HT-29 (cell line): ENCODE measurements around the gene ZNHIT3. TPM values are rescaled to one million over a fixed set of nuclear protein-coding genes. Genes with fewer than 3 reads are reported as not detected.
A peak's percentile ranks its signal among the peaks of the same experiment; 100 is the strongest.
"Not testable (repeated sequence)": the region's sequence is repeated elsewhere in the genome, so short reads cannot be mapped to it uniquely, and the experiment has no call there.

Experiments
- DNase-seq: peaks from one replicate; pipeline ENCODE4 v3.0.0-alpha.2; 2015; ENCODE audit warnings: low spot score
- total RNA-seq: library from RNA; depleted of rRNA; stranded (reverse); fragments of >200 nt; shearing (Covaris generic); gene quantifications from 2 replicates; pipeline ENCODE4 v1.2.3, GENCODE V29; 2014; rRNA removed

The ZNHIT3 gene
- 37.2 and 37.9 TPM in 2 replicates for total RNA-seq

- peak; percentile 98 for DNase-seq
Observed at GRCh38 chr17:36486204-36487194, at the start of gene ZNHIT3. ZNHIT3 (plus strand) TSS chr17:36486681; CDS start chr17:36486700, 19 bp downstream.

- not testable (repeated sequence) for DNase-seq
Observed at GRCh38 chr17:36441792-36442191, 44.7 kb upstream of the ZNHIT3 start.

- DNase-seq: no peak
Observed at GRCh38 chr17:36443777-36444176, 42.7 kb upstream of the ZNHIT3 start.

GRCh38 chr17:36449997-36450396 is 36.5 kb upstream of the ZNHIT3 start:
- not testable (repeated sequence) for DNase-seq

- DNase-seq: not testable (repeated sequence)
Observed at GRCh38 chr17:36452888-36453287, 33.6 kb upstream of the ZNHIT3 start.

- DNase-seq: not testable (repeated sequence)
Observed at GRCh38 chr17:36457701-36458100, 28.8 kb upstream of the ZNHIT3 start.

GRCh38 chr17:36459045-36459444 is 27.4 kb upstream of the ZNHIT3 start:
- no peak for DNase-seq

- no peak for DNase-seq
Observed at GRCh38 chr17:36459601-36460000, 26.9 kb upstream of the ZNHIT3 start.

GRCh38 chr17:36460265-36460937 is 26.1 kb upstream of the ZNHIT3 start:
- no peak for DNase-seq

- DNase-seq: no peak
Observed at GRCh38 chr17:36461330-36462110, 25.0 kb upstream of the ZNHIT3 start.

GRCh38 chr17:36463916-36464764 is 22.3 kb upstream of the ZNHIT3 start:
- peak; percentile 59 for DNase-seq

- no peak for DNase-seq
Observed at GRCh38 chr17:36464765-36465088, 21.8 kb upstream of the ZNHIT3 start.

- DNase-seq: no peak
Observed at GRCh38 chr17:36468903-36469635, 17.4 kb upstream of the ZNHIT3 start.

- DNase-seq: no peak
Observed at GRCh38 chr17:36469733-36470132, 16.7 kb upstream of the ZNHIT3 start.

- DNase-seq: no peak
Observed at GRCh38 chr17:36470499-36470898, 16.0 kb upstream of the ZNHIT3 start.

GRCh38 chr17:36474571-36474970 is 11.9 kb upstream of the ZNHIT3 start:
- no peak for DNase-seq

- no peak for DNase-seq
Observed at GRCh38 chr17:36475346-36475970, 11.0 kb upstream of the ZNHIT3 start.

- DNase-seq: no peak
Observed at GRCh38 chr17:36481829-36482228, 4.7 kb upstream of the ZNHIT3 start.

GRCh38 chr17:36482611-36483504 is 3.6 kb upstream of the ZNHIT3 start:
- peak; percentile 89 for DNase-seq
